Pancreas (tissue), 10 donors: ENCODE measurements around the gene CYSLTR1. TPM values are rescaled to one million over a fixed set of nuclear protein-coding genes. Genes with fewer than 3 reads are reported as not detected.
"Not testable (repeated sequence)": the region's sequence is repeated elsewhere in the genome, so short reads cannot be mapped to it uniquely, and the experiment has no call there.

ENCODE experiments used
- ATAC-seq, 4 donors: fragments of 200-7000 bp; cut with Tn5 transposase; one replicate each; pipeline versions ENCODE4 v1.8.0 to v1.9.1; 2020; ENCODE audit warnings: mild to moderate bottlenecking in 4 of 4, moderate library complexity in 4 of 4
- DNase-seq, 6 donors: peaks; one replicate each; pipeline ENCODE4 v3.0.0-alpha.2; 2020
- FAIRE-seq: peaks from 2 replicates; lab custom pipeline; 2012; peaks lifted over from hg19 to GRCh38; lab: Jason Lieb, UNC
- H3K27ac ChIP-seq, 4 donors: fragments of 200-600 bp; sonication (generic); 1 replicate in 3 of 4; 2 replicates in 1 of 4; pipeline versions ENCODE4 v1.5.0 to v1.8.0; 2020
- H3K27me3 ChIP-seq, 4 donors: fragments of 200-600 bp; one replicate each; pipeline ENCODE4 v1.8.0; 2021
- H3K36me3 ChIP-seq, 3 donors: fragments of 200-600 bp; sonication (generic) in 1 of 3; one replicate each; pipeline versions ENCODE4 v1.5.0 to v1.8.0; 2020 to 2021
- H3K4me1 ChIP-seq, 3 donors: fragments of 200-600 bp; one replicate each; pipeline ENCODE4 v1.8.0; 2021
- H3K4me3 ChIP-seq, 4 donors: fragments of 200-600 bp; sonication (generic) in 2 of 4; one replicate each; pipeline versions ENCODE4 v1.5.0 to v1.8.0; 2020 to 2021
- H3K9me3 ChIP-seq, 4 donors: fragments of 200-600 bp; one replicate each; pipeline ENCODE4 v1.8.0; 2021
- CTCF ChIP-seq, 4 donors: fragments of 200-600 bp; sonication (generic) in 3 of 4; IDR thresholded peaks; one replicate each; pipeline versions ENCODE4 v1.5.0 to v1.8.0; 2021; ENCODE audit warnings: antibody characterized with exemption in 4 of 4
- WGBS, 2 donors: extraction: QIAGEN DNeasy Blood & Tissue Kit; methylation state at CpG; one replicate each; pipeline ENCODE4 v1.1.7; 2013; 5-methylcytosine and 5-hydroxymethylcytosine counted together
- intact Hi-C, 3 donors: fragments of 100-400 bp; cut with DNase I; formaldehyde crosslinking; loops; one replicate each; pipeline versions ENCODE4 v1.11.1 to v1.14.2; 2022
- polyA plus RNA-seq, 2 donors: library from polyadenylated mRNA; stranded (reverse); fragments of 200-250 nt; gene quantifications; one replicate each; pipeline ENCODE4 v1.2.3, GENCODE V29; 2013
- total RNA-seq, 6 donors: library from RNA; stranded (reverse); fragmentation: NEBNext Ultra II Directional in 4 of 6; extraction: Animal tissue kit (Norgen Biotek cat#: 25700) in 4 of 6; gene quantifications; one replicate each; pipeline versions ENCODE4 v1.2.1 to v1.2.4, GENCODE V29; 2021 to 2023
- donor health status: healthy with polysubstance abuse.
- donor health status: DM: no; HTN: no; CAD: no; lungs with moderate emphysema.
- donor health status: DM: no; HTN: no; CAD: no.
- donor health status: control.
- donor health status: control.
- donor health status: Bipolar disorder and iron deficiency.
- donor health status: DM: yes; HTN: yes; CAD: no.
- donor health status: DM: no; HTN: no; CAD: no.
- donor health status: DM: no; HTN: no; CAD: no.
- donor health status: DM: yes; HTN: yes; CAD: no.

The CYSLTR1 gene
- total and polyA plus RNA-seq, 8 donors: 0.19 to 1.5 (median 0.42) TPM

- H3K4me1 ChIP-seq: no peaks in the 10 kb centered on the region
- H3K4me3 ChIP-seq: no peak overlapping the region
- intact Hi-C loops: no loop called here
- ATAC-seq (no peak), FAIRE-seq (no peak), DNase-seq (no peak)
- WGBS, 2 donors: 42 to 54% methylated on average over 2 of the region's 2 CpGs
- H3K9me3 ChIP-seq: no peaks in the 10 kb centered on the region
- no peak overlapping the region for H3K27ac ChIP-seq
- no peak for TF ChIP-seq CTCF (IDR thresholded peaks at IDR 0.05)
- peaks cover 0 to 5% (median 0%) of the 10 kb centered on the region in 4 donors for H3K27me3 ChIP-seq
- H3K36me3 ChIP-seq: no peaks in the 10 kb centered on the region
Observed at GRCh38 chrX:78315745-78316144, 11.7 kb downstream of the CYSLTR1 start.

- no peak overlapping the region for H3K4me3 ChIP-seq
- DNase-seq (no peak), ATAC-seq (no peak), FAIRE-seq (no peak)
- peaks cover 0 to 5% (median 0%) of the 10 kb centered on the region in 4 donors for H3K27me3 ChIP-seq
- no peaks in the 10 kb centered on the region for H3K36me3 ChIP-seq
- no peak overlapping the region for H3K27ac ChIP-seq
- no peaks in the 10 kb centered on the region for H3K4me1 ChIP-seq
- intact Hi-C loops: no loop called here
- 21 to 34% methylated on average over 2 of the region's 2 CpGs for WGBS, 2 donors
- TF ChIP-seq CTCF (IDR thresholded peaks at IDR 0.05): no peak
- no peaks in the 10 kb centered on the region for H3K9me3 ChIP-seq
Observed at GRCh38 chrX:78314561-78314960, 12.8 kb downstream of the CYSLTR1 start.

GRCh38 chrX:78313526-78313925, 13.9 kb downstream of the CYSLTR1 start:
- no peaks in the 10 kb centered on the region for H3K4me1 ChIP-seq
- H3K27me3 ChIP-seq: peaks cover 0 to 5% (median 0%) of the 10 kb centered on the region in 4 donors
- no peaks in the 10 kb centered on the region for H3K9me3 ChIP-seq
- FAIRE-seq (no peak), DNase-seq (no peak), ATAC-seq (no peak)
- WGBS, 2 donors: 20 to 24% methylated on average over 3 of the region's 3 CpGs
- intact Hi-C loops: no loop called here
- TF ChIP-seq CTCF (IDR thresholded peaks at IDR 0.05): no peak
- no peak overlapping the region for H3K27ac ChIP-seq
- no peaks in the 10 kb centered on the region for H3K36me3 ChIP-seq
- no peak overlapping the region for H3K4me3 ChIP-seq

GRCh38 chrX:78307665-78308064, 19.7 kb downstream of the CYSLTR1 start:
- ATAC-seq (no peak), DNase-seq (no peak), FAIRE-seq (no peak)
- Histone ChIP-seq H3K9me3 (no peaks in the 10 kb centered on the region), H3K36me3 (no peaks in the 10 kb centered on the region), H3K27me3 (peaks cover 0 to 12% (median 0%) of the 10 kb centered on the region in 4 donors), H3K4me3 (no peak overlapping the region), H3K4me1 (no peaks in the 10 kb centered on the region), H3K27ac (no peak overlapping the region)
- intact Hi-C loops: no loop called here
- no peak for TF ChIP-seq CTCF (IDR thresholded peaks at IDR 0.05)

- TF ChIP-seq CTCF (IDR thresholded peaks at IDR 0.05): no peak
- H3K36me3 ChIP-seq: no peaks in the 10 kb centered on the region
- H3K27ac ChIP-seq: no peak overlapping the region
- no peaks in the 10 kb centered on the region for H3K4me1 ChIP-seq
- H3K27me3 ChIP-seq: peaks cover 0 to 7% (median 0%) of the 10 kb centered on the region in 4 donors
- FAIRE-seq (no peak), ATAC-seq (no peak), DNase-seq (no peak)
- 74 to 77% methylated on average over 2 of the region's 2 CpGs for WGBS, 2 donors
- H3K9me3 ChIP-seq: no peaks in the 10 kb centered on the region
- intact Hi-C loops: no loop called here
- H3K4me3 ChIP-seq: no peak overlapping the region
Observed at GRCh38 chrX:78303086-78303485, 24.3 kb downstream of the CYSLTR1 start.

GRCh38 chrX:78300933-78301332, 26.5 kb downstream of the CYSLTR1 start:
- H3K27ac ChIP-seq, FAIRE-seq, H3K4me1 ChIP-seq, H3K27me3 ChIP-seq, ATAC-seq, H3K9me3 ChIP-seq, intact Hi-C loops, H3K4me3 ChIP-seq, DNase-seq, H3K36me3 ChIP-seq: not testable (repeated sequence)
- 30 to 47% methylated on average over 1 of the region's 1 CpG for WGBS, 2 donors
